Activated naive CD4-positive, alpha-beta T cell (primary cell): ENCODE data around the gene SLC4A1.

ENCODE experiments used
- DNase-seq, 4 experiments: peaks; one replicate each; lab custom pipeline; 2025; lab: John Stamatoyannopoulos, UW

SLC4A1 gene

DNA sequence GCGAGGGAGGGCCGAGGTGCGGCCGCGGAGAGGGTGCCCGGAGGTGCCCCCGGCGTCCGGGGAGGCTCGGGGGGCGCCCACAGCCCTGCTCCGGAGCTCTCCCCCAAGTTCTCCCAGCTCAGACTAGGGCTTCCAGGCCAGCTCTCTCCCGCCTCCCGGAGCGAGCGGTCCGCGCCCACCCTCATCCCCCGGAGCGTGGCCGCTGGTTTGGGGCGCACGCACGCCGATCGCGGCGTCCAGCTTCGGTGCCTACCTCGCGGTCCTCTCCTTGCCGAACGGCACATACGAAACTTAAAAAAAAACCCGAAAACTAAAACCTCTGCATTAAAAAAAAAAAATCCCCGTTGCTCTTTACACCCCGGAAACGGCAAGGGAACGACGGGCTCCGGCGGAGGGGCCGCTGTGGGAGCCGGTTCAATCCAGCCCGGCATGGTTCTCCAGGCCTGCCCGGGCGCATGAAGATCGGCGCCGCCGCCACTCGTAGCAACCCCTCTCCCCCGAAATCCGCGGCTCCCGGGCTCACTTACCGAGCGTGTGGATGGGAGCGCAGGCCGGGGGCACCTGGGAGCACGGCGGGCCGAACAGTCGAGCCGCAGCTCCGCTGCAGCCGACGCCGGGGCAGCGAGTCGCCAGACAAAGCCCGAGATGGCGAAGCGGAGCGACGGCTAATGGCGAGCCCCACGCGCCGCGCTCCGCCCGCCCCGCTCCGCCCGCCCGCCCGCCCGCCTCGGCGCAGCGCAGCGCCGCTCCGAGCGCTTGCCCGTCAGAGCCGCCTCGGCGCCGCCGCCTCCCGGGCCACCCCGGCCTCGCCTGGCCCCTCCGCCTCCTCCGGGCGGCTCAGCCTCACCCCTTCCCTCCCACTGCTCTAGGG lies 47.5 kb downstream of the SLC4A1 start:
- peak; percentile 42 to 58 (median 50) for DNase-seq

- DNase-seq = peak in 2 of 4 experiments; percentile 61 to 80
Measured at GRCh38 chr17:44219616-44220212, 48.2 kb downstream of the SLC4A1 start, which contains the start of gene UBTF. Gene UBTF (minus strand): TSS chr17:44219675. CDS start chr17:44218229, 1,446 bp downstream.

GRCh38 chr17:44219108-44219615 lies 48.8 kb downstream of the SLC4A1 start:
- peak; percentile 60 to 71 (median 64) for DNase-seq

- DNase-seq = peak; percentile 60 to 84 (median 74)
Measured at GRCh38 chr17:44218344-44219107, 49.4 kb downstream of the SLC4A1 start.

DNA sequence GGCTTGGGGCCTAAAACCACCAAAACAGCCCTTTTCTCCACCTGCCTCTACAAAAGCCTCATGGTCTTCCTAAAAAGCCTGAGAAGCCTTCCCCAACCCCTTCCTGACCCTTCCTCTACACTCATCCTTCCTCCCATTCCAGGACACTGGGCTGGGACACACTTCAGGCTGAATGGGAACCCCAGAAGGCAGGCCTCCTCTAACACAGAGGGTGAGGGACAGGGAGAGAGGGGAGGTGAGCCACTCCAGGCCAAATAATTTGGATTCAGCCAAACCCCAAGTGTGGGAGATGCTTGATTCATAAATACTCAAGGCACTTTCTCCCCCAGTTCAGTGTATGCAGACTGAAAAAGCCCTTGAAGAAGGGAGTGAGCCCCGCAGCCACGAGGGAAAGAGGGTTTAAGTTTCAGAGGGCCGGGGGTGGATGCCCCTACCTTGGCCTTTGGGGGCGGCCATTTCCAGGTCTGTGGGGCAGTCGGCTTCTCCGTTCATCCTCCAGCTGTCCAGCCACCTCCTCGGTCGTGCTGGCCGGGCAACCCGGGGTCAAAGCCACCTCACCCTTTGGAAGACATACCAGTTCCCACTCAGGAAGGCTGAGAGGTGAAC lies 50.1 kb downstream of the SLC4A1 start:
- no peak for DNase-seq

GRCh38 chr17:44216694-44217093 lies 51.2 kb downstream of the SLC4A1 start:
- no peak for DNase-seq

DNA sequence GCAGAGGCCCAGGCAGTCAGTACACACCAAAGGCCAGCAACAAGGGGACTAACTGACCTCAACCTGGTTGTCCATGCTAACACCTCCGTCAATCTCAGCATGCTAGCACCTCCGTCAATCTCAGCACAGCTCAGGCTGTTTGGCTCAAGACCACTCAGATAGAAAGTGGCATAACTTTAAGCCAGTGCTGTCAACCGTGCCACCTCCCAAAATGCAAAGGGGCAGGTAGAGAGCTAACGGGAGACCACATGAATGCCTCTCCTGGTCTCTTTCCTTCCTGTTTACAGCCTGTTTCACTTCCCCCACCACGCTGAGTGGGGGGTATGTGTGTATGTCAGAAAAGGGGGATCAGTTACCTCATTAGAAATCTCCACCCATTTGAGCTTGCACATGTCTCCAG lies 51.8 kb downstream of the SLC4A1 start:
- DNase-seq = peak in 2 of 4 experiments; percentile 22 to 23

- DNase-seq = no peak
Measured at GRCh38 chr17:44214896-44215295, 53.0 kb downstream of the SLC4A1 start.

- DNase-seq = no peak
Measured at GRCh38 chr17:44214230-44214494, 53.8 kb downstream of the SLC4A1 start.

DNA sequence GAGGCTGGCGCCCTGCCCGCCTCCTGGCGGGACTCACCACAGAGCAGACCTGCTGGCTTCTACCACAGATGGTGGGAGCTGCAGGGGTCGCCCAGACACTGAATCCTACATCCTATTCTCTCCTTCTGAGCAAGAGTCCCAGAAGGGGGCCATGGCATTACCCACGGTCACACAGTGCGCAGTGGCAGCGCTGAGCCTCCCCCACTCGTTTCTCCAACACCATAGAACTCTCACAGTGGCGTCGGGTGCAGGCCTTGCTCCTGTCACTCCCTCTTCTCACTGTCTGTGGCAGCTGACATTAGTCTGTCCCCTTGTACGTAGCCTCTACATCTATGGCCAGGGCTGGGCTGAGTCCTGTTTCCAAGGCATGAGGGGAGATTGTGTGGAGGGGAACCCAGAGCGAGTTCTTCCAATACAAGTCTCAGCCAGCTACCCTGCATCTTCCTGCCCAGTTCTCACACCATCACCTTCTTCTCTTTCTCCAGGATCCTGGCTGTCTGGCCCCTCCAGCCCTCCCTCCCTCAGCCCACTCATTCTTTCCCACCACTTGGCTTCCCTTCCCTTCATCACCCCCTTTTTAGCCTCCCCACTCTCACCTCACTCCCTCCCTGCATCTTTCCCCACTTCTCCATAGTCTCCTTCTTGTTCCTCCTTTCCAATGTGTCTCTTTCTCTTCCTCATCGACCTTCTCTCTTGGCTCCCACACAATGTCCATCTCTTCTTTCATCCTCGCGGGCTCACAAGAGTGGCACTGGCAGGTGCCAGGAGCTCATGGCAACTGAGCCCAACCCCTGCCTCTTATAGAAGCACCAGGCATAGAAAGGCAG lies 54.3 kb downstream of the SLC4A1 start:
- DNase-seq = no peak

GRCh38 chr17:44212507-44213402 lies 55.2 kb downstream of the SLC4A1 start:
- DNase-seq = no peak

DNA sequence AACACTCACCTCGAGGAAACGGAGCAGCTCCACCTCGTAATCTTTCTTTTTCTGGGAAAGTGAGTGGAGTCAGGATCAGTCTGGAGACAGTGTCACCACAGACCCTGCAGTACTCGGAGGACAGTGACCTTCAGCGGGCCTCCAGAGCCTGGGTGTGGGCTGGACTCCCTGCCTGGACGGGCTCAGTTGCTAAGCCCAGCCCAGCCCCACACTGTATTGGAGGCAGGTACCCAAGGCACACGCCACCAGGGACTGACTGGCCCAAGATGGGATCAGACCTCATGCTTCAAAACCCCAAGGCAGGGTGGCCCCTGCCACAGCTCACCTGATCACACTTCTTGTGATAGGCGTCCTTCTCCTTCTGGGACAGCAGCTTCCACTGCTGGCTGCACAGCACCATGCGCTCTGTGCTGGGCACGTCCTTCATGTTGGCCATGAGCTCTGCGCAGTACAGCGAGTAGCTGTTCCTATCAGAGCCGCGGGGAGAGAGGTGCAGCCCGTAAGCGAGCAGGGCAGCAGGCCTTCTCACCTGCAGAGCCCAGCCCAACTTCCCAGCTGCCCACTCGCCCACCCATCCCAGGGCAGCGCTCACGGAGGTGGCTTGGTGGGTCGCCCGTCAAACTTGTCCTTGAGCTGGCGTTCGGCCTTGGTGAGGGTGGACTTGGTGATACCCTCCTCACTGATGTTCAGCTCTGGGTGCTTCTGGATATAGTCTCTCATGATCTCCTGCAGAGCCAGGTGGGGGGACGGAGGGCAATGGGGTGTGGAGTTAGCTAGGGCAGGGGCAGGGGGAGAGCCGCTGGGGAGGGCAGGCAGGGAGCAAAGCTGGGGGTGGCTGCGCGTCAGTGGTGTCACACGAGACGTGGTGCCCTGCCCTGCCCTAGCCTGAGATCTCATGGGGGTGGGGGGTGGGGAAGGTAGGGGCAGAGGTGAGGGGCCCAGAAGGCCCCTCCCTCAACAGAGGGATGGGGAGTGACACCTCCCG lies 56.4 kb downstream of the SLC4A1 start:
- DNase-seq = no peak

GRCh38 chr17:44210342-44211192 lies 57.4 kb downstream of the SLC4A1 start:
- DNase-seq = peak; percentile 76 to 93 (median 81)

DNA sequence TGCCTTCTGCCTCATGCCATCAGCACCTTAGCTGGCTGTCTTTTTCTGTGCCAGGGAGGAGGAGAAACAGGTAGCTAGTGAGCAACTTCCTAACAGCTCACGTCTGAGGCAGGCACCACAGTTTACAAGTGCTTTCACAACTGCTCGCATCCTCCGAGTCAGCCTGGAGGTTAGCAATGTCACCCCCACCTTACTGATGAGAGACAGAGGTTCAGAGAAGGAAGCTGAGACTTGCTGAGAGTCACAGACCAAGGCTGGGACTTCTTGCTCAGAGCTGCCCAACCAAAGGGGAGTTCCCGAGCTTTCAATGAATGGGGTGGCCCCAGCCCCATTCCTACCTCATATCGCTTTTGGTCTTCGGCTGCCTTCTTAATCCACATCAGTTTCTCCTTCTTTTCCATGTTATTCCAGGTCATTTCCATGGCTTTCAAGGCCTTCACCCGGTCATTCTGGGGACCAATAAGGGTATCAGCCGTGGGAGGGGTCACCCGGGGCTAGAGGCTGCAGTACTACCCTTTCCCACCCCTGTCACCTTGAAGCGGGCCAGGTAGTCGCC lies 58.1 kb downstream of the SLC4A1 start:
- DNase-seq = no peak

DNA sequence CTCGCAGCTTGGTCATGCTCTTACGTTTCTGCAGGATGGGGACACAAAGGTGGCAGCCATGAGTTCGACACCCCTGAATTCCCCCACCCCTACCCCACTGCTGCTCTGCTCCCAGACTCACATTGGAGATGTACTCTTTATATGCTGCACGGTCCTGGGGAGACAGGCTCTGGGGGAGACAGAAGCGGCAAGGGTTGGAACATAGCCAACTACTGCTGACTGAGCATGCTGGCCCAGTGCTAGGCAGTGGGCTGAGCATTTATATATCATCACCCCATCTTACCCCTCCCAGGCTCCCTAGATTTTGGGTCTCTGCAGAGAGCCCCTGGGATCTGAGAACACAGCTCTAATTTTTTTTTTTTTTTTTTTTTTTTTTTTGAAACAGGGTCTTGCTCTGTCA lies 60.2 kb downstream of the SLC4A1 start:
- no peak for DNase-seq

DNA sequence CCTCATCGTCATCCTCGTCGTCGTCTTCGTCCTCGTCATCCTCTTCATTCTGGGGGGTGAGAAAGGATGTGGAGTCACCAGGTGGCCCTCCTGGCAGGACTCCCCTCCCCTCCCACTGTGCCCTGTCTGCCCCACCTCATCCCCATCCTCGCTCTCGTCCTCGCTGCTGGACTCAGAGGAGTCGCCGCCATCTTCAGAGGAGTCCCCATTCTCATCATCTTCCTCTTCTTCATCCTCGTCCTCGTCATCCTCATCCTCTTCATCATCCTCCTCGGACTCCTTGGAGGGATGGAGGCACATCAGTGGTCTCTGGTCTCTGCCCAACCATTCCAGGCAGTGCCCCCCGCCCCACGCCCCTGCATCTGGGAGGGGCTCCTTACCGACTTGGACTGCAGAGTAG lies 60.6 kb downstream of the SLC4A1 start:
- no peak for DNase-seq

- no peak for DNase-seq
Measured at GRCh38 chr17:44206825-44207155, 61.1 kb downstream of the SLC4A1 start.
